Body of pancreas (tissue), 4 donors: ENCODE results near the gene SLX4. TPM values are rescaled to one million over a fixed set of nuclear protein-coding genes. Genes with fewer than 3 reads are reported as not detected.

Experiments
- ATAC-seq: fragments of 150-250 bp; one replicate; pipeline ENCODE4 v1.9.1; 2016
- DNase-seq, 4 donors: peaks; one replicate each; pipeline ENCODE4 v3.0.0-alpha.2; 2019
- H3K27ac ChIP-seq, 4 donors: fragments of 200-600 bp; sonication (generic); 1 replicate in 3 of 4; 2 replicates in 1 of 4; pipeline versions ENCODE4 v1.5.1 to v1.6.1; 2016 to 2019; ENCODE audit warnings: mild to moderate bottlenecking in 1 of 4, mixed read lengths in 1 of 4, moderate library complexity in 1 of 4
- H3K27me3 ChIP-seq, 2 donors: fragments of 200-600 bp; sonication (generic); one replicate each; pipeline ENCODE4 v1.6.0; 2016; ENCODE audit warnings: mild to moderate bottlenecking in 1 of 2
- H3K36me3 ChIP-seq, 2 donors: fragments of 200-600 bp; sonication (generic); replicated peaks in 1 of 2; 2 replicates each; pipeline ENCODE4 v1.5.1; 2016; ENCODE audit warnings: low read depth in 2 of 2; ENCODE audit not compliant: insufficient read depth in 1 of 2
- H3K4me1 ChIP-seq: fragments of 200-600 bp; sonication (generic); one replicate; pipeline ENCODE4 v1.6.0; 2016
- H3K4me3 ChIP-seq, 2 donors: fragments of 200-600 bp; sonication (generic); 1 replicate in 1 of 2; 2 replicates in 1 of 2; pipeline ENCODE4 v1.5.1; 2016 to 2019
- H3K9me3 ChIP-seq, 3 donors: fragments of 200-600 bp; sonication (generic); 1 replicate in 2 of 3; 2 replicates in 1 of 3; pipeline ENCODE4 v1.5.1; 2016
- CTCF ChIP-seq, 7 experiments: fragments of 450-650 bp in 4 of 7; fragments of 200-600 bp in 3 of 7; sonication (generic) in 3 of 7; IDR thresholded peaks; one replicate each; pipeline ENCODE4 v1.5.1; 2016 to 2019; ENCODE audit warnings: antibody characterized with exemption in 7 of 7
- POLR2A ChIP-seq, 3 donors: fragments of 450-650 bp; IDR thresholded peaks; one replicate each; pipeline ENCODE4 v1.6.1; 2016; ENCODE audit warnings: antibody characterized with exemption in 3 of 3, mild to moderate bottlenecking in 2 of 3
- WGBS, 2 donors: methylation state at CpG; one replicate each; pipeline ENCODE4 v1.1.5; 2017; 5-methylcytosine and 5-hydroxymethylcytosine counted together
- intact Hi-C: fragments of 100-400 bp; cut with DNase I; formaldehyde crosslinking; loops from one replicate; pipeline ENCODE4 v1.15.1; 2023
- total RNA-seq, 2 donors: library from RNA; depleted of rRNA; stranded (reverse); fragments of >200 nt; gene quantifications; one replicate each; pipeline ENCODE4 v1.1.0, GENCODE V29; 2016

The SLX4 gene
- total RNA-seq, 2 donors from 2014 or later: 3.6 to 4.2 TPM

- intact Hi-C loops: no loop called here
- Histone ChIP-seq H3K4me1 (no peaks in the 10 kb centered on the region), H3K9me3 (no peaks in the 10 kb centered on the region), H3K4me3 (no peak overlapping the region), H3K27ac (no peak overlapping the region), H3K36me3 (no peaks in the 10 kb centered on the region), H3K27me3 (no peaks in the 10 kb centered on the region)
- TF ChIP-seq POLR2A (IDR thresholded peaks at IDR 0.05) (no peak), CTCF (IDR thresholded peaks at IDR 0.05) (no peak)
- DNase-seq (no peak), ATAC-seq (no peak)
- WGBS, 2 donors: 80 to 88% methylated on average over 11 of the region's 11 CpGs
Measured at GRCh38 chr16:3553138-3553923, 58.1 kb downstream of the SLX4 start.

- DNase-seq (no peak), ATAC-seq (no peak)
- Histone ChIP-seq H3K4me1 (no peaks in the 10 kb centered on the region), H3K27ac (no peak overlapping the region), H3K36me3 (no peaks in the 10 kb centered on the region), H3K4me3 (no peak overlapping the region), H3K27me3 (no peaks in the 10 kb centered on the region), H3K9me3 (no peaks in the 10 kb centered on the region)
- WGBS, 2 donors: 82 to 83% methylated on average over 6 of the region's 6 CpGs
- intact Hi-C loops: no loop called here
- TF ChIP-seq CTCF (IDR thresholded peaks at IDR 0.05): no peak
- no peak for TF ChIP-seq POLR2A (IDR thresholded peaks at IDR 0.05)
Measured at GRCh38 chr16:3550851-3551847, 60.3 kb downstream of the SLX4 start.

- DNase-seq: no peak
- 100% methylated on average over 2 of the region's 2 CpGs; no CpG with 5 or more reads in 1 of the 2 donors for WGBS, 2 donors
Measured at GRCh38 chr16:3549906-3550305, 61.5 kb downstream of the SLX4 start.

GRCh38 chr16:3548859-3549258 is 62.5 kb downstream of the SLX4 start:
- intact Hi-C loops: no loop called here
- no peaks in the 10 kb centered on the region for H3K36me3 ChIP-seq
- H3K4me3 ChIP-seq: no peak overlapping the region
- H3K9me3 ChIP-seq: no peaks in the 10 kb centered on the region
- TF ChIP-seq POLR2A (IDR thresholded peaks at IDR 0.05) (no peak), CTCF (IDR thresholded peaks at IDR 0.05) (no peak)
- no peak overlapping the region for H3K27ac ChIP-seq
- no peaks in the 10 kb centered on the region for H3K27me3 ChIP-seq
- DNase-seq: no peak
- no peak for ATAC-seq
- 86 to 91% methylated on average over 4 to 14 of the region's 15 CpGs for WGBS, 2 donors
- H3K4me1 ChIP-seq: no peaks in the 10 kb centered on the region

More at GRCh38 chr16:3549906-3550305, 61.5 kb downstream of the SLX4 start:
- intact Hi-C loops: no loop called here
- Histone ChIP-seq H3K27me3 (no peaks in the 10 kb centered on the region), H3K27ac (no peak overlapping the region), H3K4me1 (no peaks in the 10 kb centered on the region), H3K9me3 (no peaks in the 10 kb centered on the region), H3K36me3 (no peaks in the 10 kb centered on the region), H3K4me3 (no peak overlapping the region)
- TF ChIP-seq POLR2A (IDR thresholded peaks at IDR 0.05): no peak
- TF ChIP-seq CTCF (IDR thresholded peaks at IDR 0.05): no peak
- no peak for ATAC-seq
